Activated CD4-positive, CD25-positive, alpha-beta regulatory T cell treated with anti-CD3 and anti-CD28 coated beads, Interleukin-2, amount 50 U/mL, for 16 hours (primary cell): ENCODE data around the gene PRICKLE3.
"Not testable (repeated sequence)": the region's sequence is repeated elsewhere in the genome, so short reads cannot be mapped to it uniquely, and the experiment has no call there.

ENCODE experiments used
- DNase-seq: peaks from one replicate; pipeline ENCODE4 v3.0.0-alpha.2; 2020; ENCODE audit warnings: low read depth, low spot score

Gene PRICKLE3

GRCh38 chrX:49161632-49162031 lies 24.5 kb downstream of the PRICKLE3 start:
- no peak for DNase-seq

DNA sequence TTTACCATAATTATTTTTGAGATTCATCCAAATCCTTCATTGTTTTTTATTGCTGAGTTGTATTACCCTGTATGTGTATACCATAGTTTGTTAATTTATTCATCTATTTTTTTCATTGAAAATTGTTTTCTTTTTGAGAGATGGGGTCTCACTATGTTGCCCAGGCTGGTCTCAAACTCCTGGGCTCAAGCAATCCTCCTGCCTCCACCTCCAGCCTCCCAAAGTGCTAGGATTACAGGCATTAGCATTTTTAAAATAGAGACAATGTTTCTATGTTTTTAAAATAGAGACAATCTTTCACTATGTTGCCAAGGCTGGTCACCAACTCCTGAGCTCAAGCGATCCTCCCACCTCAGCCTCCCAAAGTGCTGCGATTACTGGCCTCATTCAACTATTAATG lies 25.3 kb downstream of the PRICKLE3 start:
- DNase-seq, result no peak

- no peak for DNase-seq
Observed at GRCh38 chrX:49157194-49157593, 29.0 kb downstream of the PRICKLE3 start.

GRCh38 chrX:49155900-49156837 lies 30.0 kb downstream of the PRICKLE3 start:
- DNase-seq, result peak; percentile 69

- no peak for DNase-seq
Observed at GRCh38 chrX:49155243-49155899, 30.8 kb downstream of the PRICKLE3 start.

- no peak for DNase-seq
Observed at GRCh38 chrX:49153467-49153866, 32.7 kb downstream of the PRICKLE3 start.

GRCh38 chrX:49149291-49149690 lies 36.9 kb downstream of the PRICKLE3 start:
- DNase-seq, result not testable (repeated sequence)

DNA sequence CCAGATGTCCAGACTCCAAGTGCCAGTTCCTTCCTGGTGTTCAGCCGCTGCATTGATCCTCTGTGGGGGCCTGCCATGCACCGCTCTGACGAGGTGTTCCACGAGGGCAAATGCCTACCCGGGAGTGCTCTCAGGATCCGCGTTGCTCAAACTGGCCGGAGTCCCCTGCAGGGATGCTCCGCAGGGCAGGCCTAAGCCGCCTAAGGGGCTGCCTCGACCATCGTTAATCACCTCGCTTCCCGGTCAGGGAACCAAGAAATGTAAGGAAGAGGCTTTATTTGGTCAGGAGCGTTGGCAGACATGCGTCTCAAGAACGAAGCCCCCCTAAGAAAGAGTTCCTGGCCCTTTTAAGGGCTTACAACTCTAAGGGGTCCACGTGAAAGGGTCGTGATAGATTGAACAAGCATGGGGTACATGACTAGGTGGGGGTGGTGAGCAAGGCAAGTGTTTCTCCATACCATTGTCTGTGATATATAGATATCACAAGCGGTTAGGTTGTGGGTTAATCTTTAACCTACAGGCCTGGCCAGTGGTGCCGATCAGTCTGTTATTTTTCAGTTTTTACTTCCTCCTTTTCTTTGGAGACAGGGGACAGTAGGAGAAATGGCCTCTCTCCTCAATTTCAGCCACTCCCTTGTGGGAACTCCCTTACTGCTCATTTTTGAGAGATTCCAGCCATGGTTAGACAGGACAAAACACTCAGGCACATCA lies 37.6 kb downstream of the PRICKLE3 start:
- not testable (repeated sequence) for DNase-seq

GRCh38 chrX:49147936-49148335 lies 38.2 kb downstream of the PRICKLE3 start:
- DNase-seq, result no peak

- no peak for DNase-seq
Observed at GRCh38 chrX:49147282-49147681, 38.9 kb downstream of the PRICKLE3 start.

DNA sequence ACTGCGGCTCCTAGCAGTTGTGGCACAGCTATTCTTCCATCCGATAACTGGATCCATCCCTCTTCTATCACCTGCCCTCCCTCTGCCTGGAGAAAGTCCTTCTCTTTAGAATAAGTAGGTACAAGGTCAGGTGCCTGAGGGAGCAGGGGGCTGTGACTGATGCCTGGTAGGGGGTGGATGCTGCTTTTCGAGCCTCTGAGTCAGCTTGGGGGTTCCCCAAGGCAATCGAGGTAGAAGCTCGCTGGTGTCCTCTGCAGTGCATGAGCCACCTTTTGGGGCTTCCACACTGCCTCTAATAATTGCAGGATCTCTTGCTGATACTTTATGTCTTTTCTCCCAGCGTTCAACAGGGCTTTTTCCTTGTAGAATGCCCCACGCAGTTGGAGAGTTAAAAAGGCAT lies 43.0 kb downstream of the PRICKLE3 start:
- not testable (repeated sequence) for DNase-seq

DNA sequence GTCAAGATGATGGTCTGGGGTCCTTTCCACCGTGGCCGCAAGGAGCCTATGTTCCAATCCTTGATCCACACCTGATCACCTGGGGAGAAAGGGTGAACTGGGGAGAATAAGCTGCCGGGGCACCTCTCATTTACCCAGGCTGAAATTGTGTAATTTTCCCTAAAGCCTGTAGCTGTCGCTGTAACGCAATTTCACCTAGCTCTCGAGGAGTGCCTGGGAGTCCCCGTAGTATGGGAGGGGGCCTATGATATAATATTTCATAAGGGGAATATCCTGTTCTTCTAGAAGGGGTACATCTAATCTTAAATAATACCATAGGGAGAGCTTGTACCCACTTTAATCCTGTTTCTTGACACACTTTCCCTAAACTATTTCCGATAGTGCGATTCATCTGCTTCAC lies 43.9 kb downstream of the PRICKLE3 start:
- not testable (repeated sequence) for DNase-seq

DNA sequence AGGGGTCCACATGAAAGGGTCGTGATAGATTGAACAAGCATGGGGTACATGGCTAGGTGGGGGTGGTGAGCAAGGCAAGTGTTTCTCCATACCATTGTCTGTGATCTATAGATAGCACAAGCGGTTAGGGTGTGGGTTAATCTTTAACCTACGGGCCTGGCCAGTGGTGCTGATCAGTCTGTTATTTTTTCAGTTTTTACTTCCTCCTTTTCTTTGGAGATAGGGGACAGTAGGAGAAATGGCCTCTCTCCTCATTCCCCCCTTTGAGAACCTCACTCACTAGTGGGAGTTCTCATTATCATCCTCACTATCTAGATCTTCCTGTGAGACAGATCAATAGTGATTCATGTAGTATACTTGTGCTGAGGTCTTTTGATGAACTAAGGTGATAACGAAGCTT lies 46.5 kb downstream of the PRICKLE3 start:
- DNase-seq, result no peak

- DNase-seq, result no peak
Observed at GRCh38 chrX:49137492-49137891, 48.7 kb downstream of the PRICKLE3 start.

DNA sequence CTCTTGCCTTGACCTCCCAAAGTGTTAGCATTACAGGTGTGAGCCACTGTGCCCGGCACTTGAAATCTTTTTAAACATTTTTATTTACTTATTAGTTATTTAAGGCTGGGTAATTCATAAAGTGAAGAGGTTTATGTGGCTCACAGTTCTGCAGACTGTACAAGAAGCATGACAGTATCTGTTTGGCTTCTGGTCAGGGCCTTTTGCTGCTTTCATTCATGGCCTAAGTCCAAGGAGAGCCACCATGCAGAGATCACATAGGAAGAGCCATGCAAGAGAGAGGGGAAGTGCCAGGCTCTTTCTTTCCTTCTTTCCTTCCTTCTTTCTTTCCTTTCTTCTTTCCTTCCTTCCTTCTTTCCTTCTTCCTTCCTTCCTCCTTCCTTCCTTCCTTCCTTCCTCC lies 52.4 kb downstream of the PRICKLE3 start:
- no peak for DNase-seq

DNA sequence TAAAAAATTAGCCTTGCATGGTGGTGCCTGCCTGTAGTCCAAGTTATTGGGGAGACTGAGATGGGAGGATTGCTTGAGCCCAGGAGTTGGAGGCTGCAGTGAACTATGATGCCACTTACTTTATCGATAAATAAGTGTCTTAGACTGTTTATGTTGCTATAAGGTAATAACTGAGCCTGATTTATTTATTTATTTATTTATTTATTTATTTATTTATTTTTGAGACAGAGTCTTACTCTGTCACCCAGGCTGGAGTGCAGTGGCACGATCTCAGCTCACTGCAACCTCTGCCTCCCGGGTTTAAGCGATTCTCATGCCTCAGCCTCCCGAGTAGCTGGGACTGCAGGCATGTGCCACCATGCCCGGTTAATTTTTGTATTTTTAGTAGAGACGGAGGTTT lies 53.9 kb downstream of the PRICKLE3 start:
- DNase-seq, result not testable (repeated sequence)

- no peak for DNase-seq
Observed at GRCh38 chrX:49129427-49129826, 56.7 kb downstream of the PRICKLE3 start.

GRCh38 chrX:49127742-49128258 lies 58.4 kb downstream of the PRICKLE3 start:
- not testable (repeated sequence) for DNase-seq
